ENCODE measurements around the gene SLC2A10.

DNA sequence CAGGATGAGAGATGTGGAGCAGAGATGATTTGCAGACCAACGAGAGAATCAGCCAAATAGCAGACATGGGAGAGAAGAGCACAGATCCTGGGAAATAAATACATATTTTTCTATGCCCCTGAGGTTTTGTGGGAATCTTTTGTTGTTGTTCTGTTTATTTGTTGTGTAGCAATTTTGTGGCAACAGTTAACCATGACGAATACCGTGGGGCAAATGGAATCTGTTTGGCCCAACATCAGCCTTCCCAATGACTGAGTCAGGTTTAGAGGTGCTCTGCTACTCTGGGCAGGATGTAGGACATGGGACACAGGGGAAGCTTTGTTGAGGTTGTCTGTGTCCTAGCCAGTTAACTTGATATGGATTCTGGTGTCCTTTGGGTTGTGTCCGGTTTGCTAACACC lies 7.9 kb upstream of the SLC2A10 start:
- TF ChIP-seq REST (IDR thresholded peaks at IDR 0.05; ENCODE audit: unreplicated experiment) (no peak), EZH2 (IDR thresholded peaks at IDR 0.05; ENCODE audit: low read depth, unreplicated experiment) (no peak)
- TF ChIP-seq, protein P1, sequence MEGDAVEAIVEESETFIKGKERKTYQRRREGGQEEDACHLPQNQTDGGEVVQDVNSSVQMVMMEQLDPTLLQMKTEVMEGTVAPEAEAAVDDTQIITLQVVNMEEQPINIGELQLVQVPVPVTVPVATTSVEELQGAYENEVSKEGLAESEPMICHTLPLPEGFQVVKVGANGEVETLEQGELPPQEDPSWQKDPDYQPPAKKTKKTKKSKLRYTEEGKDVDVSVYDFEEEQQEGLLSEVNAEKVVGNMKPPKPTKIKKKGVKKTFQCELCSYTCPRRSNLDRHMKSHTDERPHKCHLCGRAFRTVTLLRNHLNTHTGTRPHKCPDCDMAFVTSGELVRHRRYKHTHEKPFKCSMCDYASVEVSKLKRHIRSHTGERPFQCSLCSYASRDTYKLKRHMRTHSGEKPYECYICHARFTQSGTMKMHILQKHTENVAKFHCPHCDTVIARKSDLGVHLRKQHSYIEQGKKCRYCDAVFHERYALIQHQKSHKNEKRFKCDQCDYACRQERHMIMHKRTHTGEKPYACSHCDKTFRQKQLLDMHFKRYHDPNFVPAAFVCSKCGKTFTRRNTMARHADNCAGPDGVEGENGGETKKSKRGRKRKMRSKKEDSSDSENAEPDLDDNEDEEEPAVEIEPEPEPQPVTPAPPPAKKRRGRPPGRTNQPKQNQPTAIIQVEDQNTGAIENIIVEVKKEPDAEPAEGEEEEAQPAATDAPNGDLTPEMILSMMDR (conservative IDR thresholded peaks at IDR 0.05; ENCODE audit: low read depth in 2 of 2), result no peak

Data from GM23338 (cell line).